Eye (tissue), 1 donor: ENCODE data around the gene CERS6.
A peak's percentile ranks its signal among the peaks of the same experiment; 100 is the strongest.

ENCODE experiments used
- DNase-seq: peaks from one replicate; pipeline ENCODE4 v3.0.0-alpha.2; 2015

The CERS6 gene

DNA sequence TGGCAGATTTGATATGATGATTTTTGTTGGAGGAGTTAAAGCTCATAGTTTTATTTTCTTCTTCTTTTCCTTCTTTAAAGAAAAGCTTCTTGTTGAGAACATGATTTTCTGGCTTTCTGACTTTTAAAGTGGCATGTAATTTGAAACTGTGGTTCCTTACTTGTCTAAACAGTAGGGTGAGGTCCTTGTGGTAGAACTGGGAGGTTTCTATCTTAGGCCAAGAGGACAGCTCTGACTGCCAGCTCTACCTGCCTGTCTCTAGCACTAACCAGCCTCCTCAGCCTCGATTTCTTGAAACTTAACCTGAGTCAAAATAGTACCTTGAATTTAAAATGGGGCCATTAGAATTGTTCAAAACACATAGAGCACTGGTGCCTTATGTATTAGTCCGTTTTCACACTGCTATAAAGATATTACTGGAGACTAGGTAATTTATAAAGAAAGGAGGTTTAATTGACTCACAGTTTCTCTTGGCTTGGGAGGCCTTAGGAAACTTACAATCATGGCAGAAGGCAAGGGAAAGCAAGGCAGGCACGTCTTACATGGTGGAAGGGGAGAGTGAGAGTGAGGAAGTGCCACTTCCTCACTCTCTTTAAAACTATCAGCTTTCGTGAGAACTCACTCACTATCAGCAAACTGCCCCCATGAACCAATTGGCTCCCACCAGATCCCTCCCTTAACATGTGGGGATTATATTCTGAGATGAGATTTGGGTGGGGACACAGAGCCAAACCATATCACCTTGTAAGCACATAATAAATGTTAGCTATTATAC lies 119.0 kb downstream of the CERS6 start:
- DNase-seq = no peak

DNA sequence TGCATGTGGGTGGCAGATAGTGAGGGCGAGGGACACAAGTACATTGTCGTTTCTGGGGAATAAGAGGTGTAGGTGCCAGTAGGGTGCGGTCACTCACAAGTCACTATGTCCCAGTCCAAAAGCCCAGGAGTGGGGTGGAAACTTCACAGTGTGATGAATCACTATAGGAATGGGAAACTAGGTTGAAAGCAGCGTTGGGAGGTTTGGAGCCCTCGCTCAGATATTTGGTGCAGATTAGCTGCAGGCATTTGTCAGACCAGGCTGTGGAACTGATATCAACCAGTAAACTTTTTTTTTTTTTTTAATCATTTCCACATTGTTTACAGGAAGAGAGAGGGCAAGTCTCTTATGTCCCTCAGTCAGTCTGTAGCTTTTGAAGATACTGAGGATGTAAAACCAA lies 121.8 kb downstream of the CERS6 start:
- no peak for DNase-seq

DNA sequence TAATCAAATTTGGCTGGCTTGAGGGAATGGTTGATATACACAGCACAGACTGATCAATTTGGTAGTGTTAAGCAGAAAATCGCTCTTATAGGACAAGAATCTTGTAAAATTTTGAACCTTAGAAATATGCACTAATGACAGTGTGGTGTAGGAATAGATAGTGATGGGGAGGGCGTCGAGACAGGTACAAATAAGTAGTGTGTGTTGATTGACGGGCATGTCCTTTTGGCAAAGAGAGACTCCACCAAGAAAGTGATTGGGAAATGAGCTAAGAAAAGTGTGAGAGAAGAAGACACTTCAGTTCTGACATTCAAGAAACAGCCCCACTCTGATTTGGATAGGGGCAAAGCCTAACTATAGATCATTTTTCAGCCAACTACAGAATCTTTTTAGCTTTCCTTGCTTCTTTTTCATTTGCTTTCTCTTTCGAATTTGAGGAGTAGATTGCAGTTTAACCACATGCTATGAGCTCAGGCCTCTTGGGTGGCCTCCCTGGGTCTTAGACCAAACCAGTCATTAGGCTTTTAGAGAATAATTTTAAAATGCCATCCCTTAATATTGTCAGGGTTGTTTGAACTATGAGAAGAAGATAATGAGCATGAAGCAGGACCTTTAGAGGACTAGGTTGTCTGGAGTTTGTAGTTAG lies 127.1 kb downstream of the CERS6 start:
- DNase-seq = no peak

DNA sequence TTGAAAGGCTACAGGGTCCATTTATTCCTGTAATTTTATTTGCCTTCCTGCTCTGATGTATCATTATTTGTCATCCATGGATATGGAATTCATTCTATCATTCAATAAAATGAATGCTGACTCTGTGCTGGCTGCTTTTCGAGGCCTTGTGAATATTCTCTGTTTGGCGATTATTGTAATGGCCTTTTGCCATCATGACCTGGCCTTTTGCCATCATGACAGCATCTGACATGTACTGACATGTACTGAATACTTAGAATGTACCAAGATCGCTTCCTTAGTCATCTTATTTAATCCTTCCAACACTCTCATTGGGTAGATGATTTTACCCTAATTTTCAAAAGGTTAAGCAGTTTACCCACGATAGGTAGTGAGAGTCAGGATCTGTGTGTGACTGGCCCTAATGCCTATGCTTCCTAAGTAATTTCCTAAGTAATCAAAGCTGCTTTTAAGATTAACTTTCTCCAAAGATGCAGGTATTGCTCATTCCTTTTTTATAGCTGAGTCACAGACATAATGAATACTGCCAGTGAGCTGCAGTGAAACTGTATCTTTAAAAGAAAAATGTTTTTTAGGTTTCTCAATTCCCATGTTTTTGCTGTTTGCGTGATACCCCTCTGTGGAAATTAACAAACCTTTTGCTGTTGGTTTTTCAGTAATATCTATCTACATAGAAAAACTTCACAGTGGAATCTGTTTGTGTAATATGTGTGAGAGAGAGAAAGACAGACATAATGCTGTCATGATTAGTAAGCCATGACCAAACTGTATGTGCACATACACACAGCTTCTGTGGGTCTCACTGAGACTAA lies 127.8 kb downstream of the CERS6 start:
- no peak for DNase-seq

DNA sequence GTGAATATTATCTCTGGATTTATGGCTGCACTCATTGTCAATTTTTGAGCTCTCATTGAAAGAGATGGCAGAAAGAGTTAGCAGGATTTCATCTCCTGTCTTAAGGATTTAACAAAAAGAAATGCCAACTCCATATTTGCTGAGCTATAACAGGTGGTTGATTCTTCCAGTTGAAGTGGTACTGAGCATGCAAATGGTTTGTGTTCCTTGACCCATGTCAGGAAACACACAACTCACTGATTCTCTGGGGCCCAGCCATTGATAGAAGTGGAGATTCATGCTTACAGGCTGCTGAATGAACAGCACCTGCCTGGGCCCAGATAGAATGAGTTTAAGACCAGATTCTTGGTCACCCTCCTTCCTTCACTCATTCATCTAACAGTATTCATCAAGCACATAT lies 128.8 kb downstream of the CERS6 start:
- peak; percentile 51 for DNase-seq

DNA sequence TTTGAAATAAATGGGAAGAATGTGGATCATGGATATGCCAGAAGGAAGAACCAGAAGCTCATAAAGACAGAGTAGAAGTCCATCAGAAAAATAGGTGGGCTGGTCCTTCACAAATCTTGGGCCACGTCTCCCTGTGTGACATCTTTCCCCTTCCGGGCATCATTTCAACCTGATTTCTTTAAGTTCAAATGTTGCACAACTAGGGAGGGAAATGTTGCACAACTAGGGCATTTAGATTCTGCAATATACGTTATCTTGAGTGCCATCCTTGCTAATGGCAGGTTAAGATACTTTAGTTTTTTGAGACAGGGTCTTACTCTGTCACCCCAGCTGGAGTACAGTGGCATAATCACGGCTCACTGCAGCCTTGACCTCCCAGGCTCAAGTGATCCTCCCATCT lies 129.6 kb downstream of the CERS6 start:
- no peak for DNase-seq

DNA sequence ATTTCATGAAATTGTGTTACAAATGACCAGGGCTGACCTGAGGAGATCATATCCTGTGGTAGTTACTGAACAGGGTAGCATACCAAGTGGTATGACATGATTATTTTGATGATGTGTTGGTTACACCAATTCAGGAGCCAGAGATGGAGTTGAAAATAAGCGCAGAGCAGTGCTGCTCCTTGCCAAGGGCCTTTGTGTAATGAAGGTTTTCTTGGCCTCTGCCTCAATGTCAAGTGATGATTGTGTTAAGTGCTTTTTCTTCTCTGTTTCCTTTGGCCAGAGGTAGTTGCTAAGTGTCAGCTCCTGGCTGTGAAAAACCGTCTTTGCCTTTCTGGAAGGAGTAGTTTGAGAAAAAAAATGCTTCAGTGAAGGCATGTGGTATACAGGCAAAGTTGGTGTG lies 131.2 kb downstream of the CERS6 start:
- DNase-seq = no peak

DNA sequence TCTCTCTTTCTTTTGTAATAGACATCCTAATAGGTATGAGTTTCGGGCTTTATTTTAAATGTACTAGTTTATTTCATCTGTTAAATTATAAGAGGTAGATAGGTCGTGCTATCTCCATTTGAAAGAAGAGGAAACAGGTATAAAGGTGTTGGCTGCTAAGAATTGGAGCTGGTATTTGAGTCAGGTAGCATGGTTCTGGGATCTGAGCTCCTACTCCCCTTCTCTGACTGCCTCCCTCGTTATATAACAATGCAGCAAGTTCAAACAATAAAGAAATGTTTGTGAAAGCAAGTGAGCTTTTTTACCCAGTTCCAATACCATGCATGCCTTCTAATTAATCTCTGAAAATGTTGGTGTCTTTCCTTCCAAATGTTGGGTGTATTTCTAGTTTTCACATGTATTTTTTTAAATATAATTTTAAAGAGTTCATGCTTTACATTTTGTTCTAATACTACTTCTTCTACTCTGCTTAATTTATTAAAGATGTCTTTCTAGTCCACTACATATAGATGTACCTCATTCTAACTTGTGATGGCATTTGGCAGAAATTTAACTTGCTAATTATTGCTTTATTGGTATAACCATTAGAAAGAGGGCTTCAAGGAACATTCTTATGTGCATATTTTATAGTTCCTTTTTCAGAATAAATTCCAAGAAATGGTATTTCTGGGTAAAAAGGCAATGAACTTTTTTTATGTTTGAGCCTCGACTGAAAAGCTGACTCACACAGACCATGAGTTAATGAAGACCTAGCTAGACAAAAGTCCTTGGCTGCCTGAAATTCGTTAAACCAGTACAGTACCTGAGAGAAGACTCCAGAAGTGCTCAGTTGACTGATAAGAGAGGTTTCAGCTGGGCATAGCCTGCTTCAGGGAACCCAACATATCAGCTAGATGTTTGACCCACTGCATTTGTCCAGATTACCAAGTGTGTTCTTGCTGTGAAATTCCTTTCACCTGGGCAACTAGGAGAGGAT lies 133.5 kb downstream of the CERS6 start:
- no peak for DNase-seq

DNA sequence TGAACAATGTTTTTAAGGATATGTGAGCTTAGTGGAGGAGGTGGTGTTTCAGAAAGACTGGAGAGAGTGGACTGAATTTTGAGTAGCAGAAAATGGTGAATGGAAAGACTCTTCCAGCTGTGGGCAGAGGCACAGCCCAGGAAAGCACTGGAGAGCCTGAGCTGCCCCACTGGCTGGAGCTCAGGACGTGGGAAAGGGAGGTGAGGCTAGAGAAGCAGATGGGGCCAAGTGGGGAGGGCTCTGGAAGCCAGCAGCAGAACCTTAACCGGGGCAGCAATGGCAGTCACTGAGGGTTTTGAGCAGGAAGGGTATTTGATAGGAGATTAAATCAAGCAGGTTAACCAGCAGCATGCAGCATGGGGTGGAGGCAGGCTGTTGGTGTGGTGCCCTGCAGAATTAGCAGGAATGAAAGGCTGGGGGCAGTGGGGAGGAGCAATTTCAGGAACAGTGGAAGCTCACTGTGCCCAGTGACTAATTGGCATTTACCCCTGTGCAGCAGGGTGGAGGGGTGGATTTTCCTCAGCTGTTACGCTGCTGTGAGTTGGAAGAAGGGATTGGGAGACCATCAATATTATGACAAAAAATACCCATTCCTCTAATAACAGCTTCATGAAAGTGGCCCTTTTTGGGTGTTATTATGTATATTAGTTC lies 136.2 kb downstream of the CERS6 start:
- DNase-seq = no peak

DNA sequence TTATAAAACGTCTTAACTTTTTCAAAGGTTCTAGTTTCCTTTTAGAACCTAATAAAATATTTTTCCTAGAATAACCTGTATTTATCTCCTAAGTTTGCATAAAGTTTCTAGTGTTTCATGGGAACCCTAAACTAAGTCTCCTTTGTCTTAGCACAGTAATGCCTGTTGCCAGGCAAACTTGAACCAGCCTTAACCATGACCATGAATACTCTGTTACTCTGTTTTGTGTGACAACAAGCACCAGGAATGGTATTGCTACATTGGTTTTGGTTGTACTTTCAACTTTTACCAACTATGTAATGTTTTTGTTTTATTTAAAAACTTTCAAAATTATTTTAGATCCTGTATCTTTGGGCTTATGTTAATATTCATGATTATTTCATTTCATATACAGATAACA lies 137.6 kb downstream of the CERS6 start:
- DNase-seq = no peak

DNA sequence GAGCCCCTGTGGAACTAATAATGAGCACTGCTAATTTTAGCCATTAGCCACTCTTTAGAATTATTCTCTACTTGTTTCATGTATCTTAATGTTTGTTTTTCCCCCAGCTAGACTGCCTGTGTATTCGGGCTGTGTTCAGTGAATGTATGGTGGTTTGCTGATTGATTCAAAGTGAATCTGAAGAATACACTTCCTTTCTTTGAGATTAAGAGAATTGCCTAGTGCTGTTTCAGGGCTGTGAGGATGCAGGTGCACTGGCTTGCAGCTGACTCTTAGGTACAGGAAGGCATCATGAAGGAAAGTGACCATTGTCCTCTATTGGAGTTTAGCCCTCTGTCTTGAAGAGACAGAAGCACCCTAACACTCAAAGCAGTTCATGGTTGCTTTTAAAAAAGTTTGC lies 138.7 kb downstream of the CERS6 start:
- no peak for DNase-seq

DNA sequence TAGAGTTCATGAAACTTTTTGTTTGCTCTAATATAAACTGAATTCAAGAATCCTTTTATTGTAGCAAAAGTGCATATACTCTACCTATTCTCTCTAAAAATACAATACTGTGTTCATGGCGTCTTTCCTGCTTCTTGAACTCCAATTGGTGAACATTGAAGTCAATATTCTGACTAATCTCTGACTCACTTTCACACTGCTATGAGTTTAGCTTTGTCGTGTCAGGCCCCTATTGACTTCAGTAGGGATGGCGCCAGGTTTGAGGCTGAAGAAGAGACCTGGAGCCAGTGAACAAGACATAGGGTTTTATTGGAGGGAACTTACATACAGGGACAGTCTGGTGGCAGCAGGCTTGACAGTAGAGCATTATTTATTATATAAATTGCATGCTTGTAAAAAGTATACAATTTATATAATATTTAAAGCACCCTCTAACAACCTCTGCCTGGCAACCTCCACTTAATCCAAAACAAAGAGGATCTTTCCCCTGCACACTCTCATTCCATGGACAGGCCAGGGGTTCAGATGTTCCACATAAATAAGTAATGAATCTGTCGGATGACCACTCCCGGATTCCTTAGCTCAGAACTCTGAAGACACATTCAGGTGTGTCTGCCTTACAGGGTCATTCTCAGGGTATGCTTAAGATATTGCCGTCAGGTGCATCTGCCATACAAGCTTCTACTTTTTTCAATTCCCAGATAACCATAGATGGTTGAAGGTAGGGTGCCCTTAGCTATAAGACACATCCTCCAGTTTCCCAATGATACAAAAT lies 141.0 kb downstream of the CERS6 start:
- DNase-seq = no peak

DNA sequence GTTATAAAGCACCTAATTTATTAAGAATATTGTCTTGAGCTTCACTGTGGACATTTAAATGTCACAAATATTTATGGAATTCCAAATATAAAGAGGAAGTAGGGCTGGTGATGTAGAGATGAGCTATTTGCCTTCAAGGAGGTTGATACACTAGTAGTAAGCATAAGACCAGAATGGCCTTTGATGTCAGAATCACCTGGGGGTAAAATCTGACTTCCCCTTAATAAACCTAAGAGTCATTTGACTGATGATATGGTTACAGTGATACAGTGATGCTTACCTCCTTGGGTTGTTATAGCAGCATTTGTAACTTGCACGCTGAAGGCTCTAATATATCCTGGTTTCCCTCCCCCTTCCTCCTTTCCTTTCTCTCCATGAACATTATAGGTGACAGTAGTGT lies 143.7 kb downstream of the CERS6 start:
- DNase-seq = no peak

DNA sequence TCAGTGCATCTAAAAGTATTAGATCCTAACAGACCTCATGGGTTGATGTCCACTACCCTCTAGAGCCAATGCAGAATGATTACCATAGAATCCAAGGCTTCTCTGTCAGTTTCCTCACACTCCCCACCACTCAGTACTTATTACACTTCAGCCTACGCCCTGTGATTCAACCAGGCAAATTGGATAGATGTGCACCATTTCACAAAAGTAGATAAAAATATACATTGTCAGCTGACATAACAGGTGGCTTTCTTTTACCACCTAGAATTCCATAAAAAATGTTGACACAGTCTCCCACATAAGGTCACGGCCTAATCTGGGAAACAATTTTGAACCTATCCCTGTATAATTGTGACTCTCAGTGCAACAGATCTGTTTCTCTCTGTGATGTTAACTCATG lies 144.9 kb downstream of the CERS6 start:
- no peak for DNase-seq

DNA sequence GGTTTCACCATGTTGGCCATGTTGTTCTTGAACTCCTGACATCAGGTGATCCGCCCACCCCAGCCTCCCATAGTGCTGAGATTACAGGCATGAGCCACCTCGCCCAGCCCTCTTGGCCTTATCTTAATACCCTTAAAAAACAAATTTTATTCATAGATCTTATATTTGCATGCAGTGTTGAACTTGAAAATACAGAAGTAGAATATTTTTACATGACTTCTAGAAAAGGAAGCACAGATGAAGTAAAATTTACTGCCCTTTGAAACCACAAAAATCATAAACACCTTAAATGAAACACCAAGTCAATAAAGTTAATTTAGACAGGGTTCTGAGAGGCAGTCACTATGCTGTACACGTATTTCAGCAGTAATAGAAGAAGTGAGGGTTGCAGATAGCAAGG lies 145.7 kb downstream of the CERS6 start:
- DNase-seq = no peak

DNA sequence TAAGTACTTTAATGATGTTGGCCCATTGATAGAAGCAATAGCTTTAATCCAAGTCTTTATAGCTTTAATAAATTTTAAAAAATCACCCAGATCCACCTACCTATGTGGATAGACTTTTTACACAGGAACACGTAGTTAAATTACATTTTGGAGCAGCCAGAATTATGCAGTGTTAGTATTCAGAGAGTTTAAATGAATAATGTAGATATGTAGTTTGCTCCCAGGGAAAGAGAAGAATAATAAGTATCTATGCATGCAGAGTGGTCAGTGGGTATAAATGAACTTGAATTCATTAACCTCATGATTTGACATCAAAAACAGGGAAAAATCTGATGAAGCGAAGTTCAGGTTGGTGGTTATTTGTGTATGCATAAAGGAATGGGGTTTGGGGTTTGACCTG lies 146.3 kb downstream of the CERS6 start:
- DNase-seq = no peak

DNA sequence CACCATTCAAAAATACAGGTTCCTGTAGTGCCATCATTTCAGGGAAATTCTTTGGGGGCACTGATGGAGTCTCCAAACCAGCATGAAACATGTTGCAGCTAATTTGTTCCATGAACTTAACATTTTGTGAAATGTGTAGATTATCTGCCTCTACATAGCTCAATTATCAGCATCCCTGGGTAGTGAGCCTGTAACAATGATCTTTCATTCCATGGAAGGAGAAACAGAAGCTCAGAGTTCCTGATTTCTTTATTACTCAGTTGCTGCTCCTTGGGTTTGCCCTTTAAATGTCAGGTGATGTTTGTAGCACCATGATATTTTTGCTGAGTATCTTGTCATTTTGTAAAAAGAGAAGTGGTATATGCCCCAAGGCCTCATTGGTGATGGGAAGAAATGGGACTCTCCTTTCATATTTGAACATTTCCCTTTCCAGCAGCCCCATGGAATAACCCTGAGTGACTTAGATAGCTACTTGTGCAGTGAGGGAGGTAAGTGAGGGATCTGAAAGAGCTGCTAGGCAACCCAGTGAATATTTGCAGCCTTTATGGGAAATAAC lies 146.9 kb downstream of the CERS6 start:
- no peak for DNase-seq

DNA sequence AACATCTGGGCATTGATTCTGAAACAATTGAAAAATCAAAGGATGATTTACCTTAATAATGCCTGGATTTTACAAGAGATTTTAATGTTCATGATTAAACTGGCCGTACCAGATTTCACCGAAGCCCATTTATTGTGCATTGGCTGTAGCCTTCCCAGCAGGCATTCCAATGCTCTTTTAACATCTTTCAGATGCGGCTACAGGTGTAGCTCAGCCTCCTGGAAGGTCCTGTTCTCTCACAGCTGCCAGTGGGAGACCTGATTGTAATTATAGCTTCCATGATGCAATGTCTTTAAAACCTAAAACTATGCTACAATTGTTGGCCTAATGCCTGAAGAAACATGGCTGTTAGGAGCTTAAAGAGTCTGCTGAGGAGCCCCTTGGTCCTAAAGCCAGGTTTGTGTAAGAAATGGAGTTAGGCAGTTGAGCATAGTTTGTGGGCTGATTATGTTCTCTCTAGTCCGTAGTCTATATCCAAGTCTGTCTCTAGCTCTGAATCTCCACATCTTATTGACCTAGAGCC lies 147.4 kb downstream of the CERS6 start:
- peak; percentile 15 for DNase-seq

DNA sequence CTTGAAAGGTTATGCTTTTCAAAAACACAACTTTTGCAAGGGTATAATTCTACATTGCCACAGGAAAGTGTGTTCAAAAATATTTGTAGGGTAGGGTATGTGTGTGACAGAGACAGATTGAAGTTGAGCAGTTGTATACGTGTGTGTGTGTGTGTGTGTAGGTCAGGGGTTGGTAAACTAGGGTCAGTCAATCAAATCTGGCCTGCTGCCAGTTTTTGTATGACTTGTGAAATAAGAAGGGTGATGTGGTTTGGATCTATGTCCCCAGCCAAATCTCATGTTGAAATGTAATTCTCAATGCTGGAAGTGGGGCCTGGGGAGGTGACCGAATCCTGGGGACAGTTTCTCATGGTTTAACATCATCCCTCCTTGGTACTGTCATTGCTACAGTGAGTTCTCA lies 148.2 kb downstream of the CERS6 start:
- DNase-seq = no peak

DNA sequence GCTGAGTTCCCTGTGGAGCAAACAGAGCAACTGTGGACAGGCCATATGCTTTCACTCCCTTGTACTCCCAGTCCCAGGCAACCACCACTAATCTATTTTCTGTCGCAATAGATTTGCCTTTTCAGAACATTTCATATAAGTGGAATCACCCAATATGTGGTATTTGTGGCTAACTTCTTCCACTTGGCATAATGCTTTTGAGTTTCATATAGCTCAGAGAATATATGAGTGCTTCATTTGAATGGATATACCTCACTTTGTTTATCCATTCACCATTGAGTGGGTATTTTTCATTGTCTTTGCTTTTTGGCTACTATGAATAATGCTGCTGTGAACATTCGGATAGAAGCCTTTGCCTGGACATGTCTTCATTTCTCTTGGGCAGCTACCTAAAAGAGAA lies 151.9 kb downstream of the CERS6 start:
- DNase-seq = no peak

DNA sequence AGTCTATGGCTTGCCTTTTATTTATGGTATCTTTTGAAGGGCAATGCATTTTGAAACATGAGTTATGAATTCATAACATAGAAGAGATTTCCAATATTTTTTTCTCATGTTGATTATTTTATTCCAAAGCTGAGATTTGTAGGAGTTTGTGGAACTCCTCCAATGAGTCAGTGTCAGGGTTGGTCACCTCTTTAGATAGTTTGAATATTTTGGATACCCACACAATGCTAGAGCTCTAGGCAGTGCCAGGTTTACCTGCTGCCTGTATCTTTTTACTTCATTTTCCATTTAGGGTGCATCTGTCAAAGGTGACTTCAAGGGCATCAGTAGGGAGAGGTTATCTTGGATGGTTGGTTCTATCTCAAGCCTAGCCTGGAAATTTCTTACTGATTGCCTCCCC lies 152.7 kb downstream of the CERS6 start:
- no peak for DNase-seq
